ENCODE results near the gene SERPINH1.
A peak's percentile ranks its signal among the peaks of the same experiment; 100 is the strongest.

SERPINH1 gene

DNA sequence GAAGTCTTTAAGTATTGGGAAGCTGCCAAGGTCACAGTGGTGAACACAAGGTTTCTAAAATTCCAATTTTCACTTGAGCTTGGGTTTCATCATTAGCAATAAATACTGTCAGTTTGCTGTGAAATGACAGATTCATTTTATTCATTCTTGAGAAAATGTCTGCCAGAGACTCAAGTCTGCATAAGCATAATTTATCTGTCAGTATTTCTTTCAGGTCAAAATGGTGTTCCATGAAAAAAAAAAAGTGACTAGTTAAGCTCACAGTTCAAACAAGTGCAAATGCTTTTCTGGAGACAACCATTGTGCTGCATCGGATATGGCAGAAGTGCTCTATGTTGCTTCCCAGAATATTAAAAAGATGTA is 28.2 kb upstream of the SERPINH1 start:
- DNase-seq: no peak

DNA sequence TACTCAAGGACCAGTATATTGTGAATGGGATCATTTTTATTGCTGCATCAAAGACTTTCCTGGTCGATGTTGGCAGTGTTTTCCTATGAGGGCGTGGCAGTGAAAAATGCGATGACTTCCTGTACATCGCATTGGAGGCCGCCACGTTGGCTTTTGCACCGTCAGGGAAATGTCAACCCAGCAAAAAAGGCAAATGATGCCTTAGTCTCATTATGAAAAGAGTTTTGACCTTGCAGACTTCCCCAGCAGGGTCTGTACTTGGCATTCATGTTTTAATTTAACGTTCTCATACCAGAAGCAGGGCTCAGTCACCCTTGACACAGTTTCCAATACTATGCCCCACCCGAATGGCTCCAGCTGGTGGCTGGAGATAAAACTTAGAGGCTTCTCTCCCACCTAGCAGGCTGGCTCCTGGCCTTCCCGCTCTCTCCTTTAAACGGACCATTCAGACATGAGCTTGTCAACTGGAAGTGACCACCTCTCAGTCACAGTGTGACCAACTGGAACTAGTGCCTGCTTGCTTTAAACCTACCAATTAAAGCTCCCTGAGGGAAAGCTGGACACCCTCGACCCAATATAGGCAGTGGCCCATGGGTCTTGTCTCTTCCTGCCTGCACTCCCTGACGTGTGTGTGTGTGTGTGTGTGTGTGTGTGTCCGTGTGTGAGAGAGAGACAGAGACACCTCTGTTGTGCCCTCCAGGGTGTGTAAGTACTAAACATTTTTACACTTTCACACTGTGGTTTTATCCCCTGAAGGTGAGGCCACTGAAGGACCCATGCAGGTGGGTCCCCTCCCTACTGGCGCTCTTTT is 27.6 kb upstream of the SERPINH1 start:
- no peak for DNase-seq

DNA sequence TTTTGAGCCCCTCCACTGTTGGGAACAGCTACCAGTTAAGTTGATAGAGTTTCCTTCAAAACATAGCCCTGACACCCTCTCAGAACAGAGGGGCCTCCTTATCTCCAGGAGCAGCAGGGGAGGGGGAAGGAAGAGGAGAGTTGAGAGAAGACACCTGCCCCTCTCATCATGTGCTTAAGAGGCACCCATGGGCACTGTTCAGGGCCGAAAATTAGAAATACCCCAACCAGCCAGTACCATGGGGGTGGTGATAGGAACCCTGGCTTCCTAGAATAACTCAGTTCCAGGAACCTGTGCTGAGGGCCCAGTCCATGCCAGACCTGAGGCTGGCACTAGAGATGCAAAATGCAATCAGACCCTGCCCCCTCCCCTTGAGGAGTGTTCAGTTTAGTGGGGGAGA is 27.0 kb upstream of the SERPINH1 start:
- no peak for DNase-seq

DNA sequence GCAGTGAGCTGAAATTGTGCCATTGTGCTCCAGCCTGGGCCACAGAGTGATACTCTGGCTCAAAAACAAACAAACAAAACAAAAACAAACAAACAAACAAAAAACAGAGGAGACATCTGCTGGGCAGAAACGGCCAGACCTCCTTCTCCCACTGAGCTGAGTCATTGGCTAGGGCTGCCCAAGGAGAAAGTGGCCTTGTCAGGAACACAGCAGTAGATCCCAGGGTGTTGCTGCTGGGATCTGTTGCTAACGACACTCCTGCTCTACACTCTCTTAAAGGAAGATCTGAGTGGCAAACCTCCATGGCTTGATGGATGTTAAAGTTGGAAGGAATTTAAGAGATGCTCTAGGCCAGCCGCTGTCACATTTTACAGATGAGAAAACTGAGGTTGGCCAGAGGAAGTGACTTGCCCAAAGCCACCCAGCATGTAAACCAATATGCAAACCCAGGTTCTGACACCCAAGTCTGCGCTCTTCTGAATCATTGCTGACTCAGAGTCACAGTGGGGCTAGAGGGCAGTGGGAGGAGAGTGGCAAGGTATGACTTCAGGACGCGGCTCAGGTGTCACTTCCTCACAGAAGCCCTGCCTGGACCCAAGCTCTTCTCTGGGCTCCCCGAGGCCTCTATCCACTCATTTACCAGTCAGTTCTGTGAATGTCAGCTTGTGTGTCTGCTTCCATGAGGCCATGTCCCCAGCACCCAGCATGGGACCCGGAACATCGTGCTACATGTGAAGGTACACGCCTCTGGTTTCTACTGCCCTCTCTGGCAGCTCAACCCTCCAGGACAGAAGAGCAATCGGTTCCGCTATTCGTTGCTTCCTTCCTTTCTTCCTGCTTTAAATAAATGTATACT is 25.0 kb upstream of the SERPINH1 start:
- DNase-seq: no peak

DNA sequence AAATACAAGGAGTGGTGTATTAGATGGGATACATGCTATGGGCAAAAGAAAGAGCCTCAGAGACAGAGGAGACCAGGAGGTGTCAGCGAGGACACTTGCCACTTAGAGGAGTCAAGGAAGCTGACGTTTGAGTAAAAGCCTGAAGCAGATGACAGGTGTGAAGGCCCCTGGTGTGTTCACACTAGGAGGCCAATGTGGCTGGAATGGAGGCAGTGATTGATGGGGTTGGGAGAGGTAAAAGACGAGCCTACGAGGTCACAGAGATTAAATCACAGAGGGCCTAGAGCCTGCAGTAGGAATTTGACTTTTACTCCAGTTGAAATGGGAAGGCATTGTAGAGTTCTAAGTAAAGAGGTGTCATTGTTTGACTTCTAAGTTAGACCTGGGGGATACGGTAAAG is 24.3 kb upstream of the SERPINH1 start:
- no peak for DNase-seq

DNA sequence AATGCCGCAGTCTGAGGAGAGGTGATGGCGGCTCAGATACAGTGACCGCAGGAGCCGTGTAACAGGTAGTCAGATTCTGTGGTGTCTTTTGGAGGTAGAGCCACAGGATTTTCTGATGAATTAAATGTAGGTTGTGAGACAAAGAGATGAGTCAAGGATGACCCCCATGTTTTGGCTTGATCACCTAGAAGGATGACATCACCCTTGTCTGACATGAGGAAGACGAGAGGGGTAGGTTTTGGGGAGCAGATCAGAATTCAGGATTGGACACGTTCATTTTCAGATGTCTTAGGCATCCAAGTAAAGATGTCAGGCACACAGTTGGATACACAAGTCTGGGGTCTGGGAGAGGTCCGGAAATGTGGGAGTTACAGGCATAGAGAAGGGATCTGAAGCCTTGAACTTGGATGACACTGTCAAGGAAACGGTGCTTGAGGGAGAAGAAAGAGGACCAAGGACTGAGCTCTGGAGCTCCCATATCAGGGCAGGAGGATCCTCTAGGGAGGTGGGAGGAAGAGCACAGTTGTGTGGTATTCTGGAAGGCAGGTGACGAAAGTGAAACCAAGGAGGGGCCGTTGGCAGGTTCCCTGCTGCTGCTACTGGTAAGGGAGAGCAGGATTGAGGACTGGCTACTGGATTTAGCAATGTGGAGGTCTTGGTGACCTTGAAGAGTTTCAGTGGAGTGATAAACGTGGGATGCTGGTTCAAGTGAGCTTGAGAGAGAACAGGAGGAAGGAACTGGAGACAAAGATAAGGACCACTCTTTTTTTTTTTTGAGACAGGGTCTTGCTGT is 23.7 kb upstream of the SERPINH1 start:
- DNase-seq: no peak

DNA sequence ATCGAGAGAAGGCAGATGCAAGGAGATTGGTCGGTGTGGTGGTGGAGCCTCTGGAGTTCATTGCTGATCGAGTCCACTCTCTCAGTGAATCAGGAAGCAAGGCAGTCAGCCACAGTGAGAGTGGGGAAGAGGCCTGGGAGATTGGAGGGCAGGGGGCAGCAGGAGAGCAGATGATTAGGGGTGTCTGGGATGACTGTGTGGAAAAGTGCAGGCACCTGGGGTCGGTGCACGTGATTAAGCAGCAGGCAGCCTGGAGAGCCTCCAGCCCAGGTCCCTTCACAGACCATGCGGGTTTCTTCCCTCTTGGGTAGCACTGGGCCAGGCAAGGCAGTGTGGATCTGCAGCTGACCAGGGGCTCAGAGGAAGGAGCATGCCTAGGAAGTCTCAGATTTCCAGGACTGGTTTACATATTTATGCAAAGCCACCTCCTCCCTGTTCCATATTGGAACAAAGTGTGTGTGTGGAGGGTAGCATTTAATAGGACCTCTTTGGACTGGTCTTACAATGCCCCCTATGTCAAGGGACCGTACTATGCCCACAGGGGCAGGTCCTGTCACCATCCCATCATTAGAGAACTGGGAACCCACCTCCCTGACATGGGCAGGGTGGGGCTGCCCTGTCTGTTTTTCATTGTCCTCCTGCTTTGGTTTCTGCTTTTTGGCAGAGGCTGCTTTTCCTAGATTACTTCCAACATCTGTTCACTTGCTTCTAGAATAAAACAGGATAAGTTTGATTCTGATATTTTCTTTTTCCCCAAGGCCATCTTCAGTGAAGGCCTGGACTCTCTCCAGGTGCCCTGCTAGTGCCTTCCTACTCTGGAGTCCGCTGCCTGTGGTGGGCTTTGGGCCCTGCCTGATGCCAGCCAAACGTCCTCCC is 22.4 kb upstream of the SERPINH1 start:
- DNase-seq: no peak

DNA sequence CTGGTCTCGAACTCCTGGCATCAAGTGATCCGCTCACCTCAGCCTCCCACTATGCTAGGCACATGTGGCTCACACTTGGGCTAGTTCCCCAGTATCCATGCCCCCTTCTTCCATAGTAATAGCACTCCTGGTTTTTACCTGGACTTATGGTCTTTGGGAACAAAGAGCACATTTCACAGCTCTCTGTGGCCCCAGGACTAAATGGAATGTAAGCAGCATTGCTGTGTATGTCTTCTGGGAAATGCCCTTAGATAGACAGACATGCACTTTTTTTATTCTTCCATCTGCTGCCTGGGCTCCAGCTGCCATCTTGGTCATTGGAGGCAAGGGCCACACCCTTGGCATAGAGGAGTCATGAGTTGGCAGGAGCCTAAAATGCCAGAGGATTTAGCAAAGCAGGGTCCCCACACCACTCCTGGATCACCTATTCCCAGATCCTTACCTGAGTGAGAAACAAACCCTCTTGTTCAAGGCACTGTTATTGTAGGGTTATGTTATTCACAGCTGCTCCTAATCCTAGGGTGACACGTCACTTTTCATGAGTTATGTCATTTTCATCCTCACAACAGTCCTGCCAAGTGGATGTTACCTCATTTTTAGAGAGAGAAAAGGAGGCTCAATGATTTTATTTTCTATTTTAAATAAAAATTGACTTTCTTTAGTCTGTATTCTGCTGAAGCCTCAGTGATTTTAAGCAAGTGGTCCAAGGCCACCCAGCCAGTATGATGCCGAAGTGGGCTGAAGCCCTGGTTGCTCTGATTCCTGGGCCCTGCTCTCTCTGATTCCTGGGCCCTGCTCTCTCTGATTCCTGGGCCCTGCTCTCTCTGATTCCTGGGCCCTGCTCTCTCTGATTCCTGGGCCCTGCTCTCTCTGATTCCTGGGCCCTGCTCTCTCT is 20.6 kb upstream of the SERPINH1 start:
- no peak for DNase-seq

DNA sequence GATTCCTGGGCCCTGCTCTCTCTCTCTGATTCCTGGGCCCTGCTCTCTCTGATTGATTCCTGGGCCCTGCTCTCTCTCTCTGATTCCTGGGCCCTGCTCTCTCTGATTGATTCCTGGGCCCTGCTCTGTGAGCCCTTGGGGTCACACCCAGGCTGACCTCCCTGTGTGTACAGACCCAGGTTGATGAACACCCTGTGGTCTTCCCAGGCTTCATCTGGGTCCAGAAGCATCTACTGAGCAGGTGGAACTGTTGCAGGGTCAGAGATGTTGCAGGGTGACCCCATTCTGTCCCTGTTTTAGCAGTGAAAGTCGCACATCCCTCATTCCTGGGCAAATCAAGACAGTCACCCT is 20.0 kb upstream of the SERPINH1 start:
- DNase-seq: no peak

DNA sequence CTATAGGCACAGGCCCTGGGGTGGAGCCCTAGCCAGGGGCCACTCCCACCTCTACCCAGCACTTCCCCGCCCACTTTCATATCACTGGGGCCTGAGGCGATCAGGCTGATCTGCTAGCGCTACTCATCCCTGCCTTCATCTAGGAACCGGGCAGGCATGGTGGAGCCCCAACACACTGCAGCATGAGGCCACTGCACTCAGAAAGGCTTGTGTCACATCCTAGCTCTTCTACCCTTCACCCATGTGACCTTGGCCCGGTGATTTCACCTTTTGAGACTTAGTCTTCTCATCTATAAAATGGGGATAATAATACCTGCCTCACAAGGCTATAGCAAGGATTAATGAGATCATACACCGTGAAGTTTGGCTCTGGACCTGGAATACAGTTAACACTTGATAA is 18.2 kb upstream of the SERPINH1 start:
- no peak for DNase-seq

DNA sequence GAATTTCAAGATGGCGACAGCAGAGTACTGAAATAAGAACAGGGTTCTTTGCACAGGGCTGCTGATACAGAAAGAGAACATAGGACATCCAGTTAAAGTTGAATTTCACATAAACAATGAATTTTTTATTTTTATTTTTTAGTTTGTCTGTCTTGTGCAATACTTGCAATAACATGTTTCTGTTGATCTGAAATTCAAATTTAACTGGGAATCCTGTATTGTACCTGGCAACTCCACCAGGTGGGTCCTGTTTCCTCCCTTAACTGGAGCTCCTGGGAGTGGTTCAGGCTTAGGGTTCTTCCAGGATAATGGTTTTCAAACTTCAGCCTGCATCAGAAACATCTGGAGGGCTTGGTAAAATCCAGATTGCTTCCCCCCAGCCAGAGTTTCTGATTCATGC is 14.9 kb upstream of the SERPINH1 start:
- DNase-seq: no peak

DNA sequence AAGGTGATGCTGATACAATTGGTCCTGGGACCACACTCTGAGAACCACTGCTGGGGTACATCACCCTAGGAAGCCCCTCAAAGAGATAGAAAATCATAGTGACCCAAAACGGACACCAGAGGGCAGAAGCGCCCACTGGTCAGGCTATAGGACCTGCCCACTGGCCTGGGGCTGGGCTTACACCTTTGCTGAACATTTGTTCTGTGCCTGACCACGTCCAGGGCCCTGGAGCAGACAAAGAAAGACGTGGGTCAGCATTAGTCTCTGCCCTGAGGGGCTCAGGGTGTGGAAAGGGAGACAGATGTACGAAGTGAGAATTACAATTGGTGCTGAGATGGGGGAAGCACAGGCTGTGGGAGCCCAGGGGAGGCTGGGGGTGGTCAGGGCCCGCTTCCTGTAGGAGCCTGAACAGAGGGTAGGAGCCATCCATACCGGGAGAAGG is 14.4 kb upstream of the SERPINH1 start:
- DNase-seq: peak; percentile 69

DNA sequence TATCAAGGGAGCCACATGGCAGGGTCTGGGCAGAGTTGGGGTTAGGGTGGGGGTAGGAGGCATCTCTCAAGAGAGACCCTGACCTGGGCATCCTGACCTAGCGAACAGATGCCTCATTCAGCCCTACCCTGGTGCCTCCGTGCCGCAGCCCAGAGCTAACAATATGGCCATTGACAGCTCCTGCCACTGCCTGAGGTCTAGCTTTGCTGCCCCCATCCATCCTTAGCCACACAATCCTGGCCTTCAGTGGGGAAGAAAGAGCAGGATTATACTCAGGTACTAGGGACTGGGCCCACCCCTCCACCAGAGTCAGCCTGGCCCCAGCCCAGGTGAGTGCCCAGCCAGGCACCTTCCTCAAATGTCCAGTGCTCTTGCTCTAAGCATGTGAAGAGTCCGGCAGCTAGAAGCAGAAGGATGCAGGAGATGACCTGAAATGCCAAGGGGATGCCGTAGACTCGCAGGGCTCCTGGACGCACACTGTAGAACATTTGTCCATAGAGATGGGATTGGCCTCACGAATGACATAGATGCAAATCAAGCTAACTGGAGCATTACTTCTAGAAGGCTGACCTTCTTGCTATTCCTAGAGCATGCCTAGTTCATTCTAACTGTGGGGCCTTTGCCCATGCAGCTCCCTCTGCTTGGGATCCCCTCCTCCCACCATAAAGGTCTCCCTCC is 13.3 kb upstream of the SERPINH1 start:
- DNase-seq: no peak

DNA sequence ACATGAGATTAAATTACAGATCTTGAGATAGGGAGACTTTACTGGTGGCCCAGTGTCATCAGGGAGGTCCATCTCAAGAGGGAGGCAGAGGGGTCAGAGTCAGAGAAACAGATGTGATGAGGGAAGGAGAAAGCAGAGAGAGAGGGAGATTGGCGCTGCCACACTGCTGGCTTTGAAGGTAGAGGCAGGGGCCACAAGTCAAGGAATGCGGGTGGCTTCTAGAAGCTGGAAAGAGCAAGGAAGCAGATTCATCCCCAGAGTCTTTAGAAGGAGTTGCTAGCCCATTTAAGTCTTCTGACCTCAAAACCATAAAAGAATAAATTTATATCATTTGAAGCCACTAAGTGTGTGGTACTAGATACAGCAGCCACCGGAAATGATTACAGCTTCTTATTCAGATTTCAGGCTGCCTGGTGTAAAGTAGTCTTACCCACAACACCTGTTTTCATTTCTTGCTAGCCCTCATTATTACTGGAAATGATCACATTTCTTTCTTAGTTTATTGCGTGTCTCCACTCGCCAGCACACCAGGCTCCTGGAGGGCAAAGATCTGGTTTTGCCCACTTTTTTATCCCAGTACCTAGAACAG is 12.6 kb upstream of the SERPINH1 start:
- DNase-seq: no peak

DNA sequence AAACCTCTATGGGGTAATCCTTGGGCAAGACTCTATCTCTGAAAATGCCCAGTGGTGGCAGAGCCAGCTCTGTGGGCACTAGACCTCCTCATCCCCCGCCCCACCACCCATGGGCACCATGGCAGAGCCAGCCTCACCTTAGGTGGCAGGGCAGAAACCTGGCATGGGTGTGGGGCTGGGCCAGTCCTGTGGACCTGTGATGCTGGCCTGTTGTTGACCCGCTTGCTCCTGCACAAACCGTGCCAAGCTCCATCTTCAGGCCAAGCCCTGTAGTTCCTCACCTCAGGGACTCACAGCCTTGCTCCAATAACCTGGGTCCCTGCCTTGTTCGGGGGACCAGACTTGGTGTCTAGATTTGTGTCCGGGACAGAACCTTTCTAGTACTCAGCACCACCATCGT is 8.9 kb upstream of the SERPINH1 start:
- no peak for DNase-seq

DNA sequence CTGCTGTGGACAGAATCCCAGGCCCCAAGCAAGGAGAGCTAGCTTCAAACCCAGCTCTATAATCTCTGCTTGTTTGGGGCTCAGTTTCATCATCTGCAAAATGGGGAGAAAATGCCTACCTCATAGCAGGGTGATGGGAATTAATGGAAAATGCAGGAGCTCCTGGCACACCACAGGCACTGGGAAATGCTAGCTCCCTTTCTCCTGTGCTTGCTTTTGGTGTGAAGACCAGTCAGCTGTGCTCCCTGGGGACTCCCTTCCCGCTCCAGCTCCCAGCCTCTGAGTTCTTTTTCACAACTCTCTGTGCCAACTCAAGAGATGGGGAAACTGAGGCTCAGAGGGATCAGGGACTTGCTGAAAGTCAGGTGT is 8.2 kb upstream of the SERPINH1 start:
- no peak for DNase-seq

DNA sequence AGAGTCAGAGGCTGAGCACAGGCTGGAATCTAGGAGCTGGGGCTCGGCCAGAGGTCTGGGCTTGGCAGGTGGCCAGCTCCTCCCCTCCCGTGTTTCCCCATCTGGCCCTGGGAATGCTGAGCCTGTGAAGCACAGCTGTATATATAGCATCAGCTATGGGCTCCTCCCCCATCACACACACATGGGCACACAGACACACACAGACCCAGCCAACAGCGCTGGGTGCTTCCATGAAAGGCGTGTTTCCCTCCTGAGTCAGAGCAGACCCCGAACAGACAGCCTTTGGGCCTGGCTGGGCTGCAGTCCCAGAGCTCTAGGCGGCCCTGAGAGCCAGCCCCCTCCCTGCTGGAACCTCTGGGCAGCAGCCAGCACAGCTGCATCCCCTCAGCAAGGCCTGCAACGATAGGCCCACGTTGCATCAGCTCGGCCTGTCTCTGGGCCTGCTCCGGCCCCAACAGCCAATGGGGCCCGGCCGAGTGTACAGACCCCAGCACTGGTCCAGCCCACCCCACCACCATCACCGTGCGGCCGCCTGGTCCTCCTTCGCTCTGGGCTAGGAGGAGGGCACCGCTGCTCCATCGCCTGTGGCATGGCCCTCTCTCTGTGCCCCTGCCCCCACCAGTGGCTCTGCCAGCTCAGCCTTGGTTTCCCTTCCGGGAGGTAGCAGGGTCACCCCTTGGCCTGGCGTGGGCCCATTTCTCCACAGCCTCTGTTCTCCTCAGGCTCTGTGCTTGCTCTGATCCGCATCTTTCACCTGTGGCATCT is 7.6 kb upstream of the SERPINH1 start:
- DNase-seq: peak; percentile 76

DNA sequence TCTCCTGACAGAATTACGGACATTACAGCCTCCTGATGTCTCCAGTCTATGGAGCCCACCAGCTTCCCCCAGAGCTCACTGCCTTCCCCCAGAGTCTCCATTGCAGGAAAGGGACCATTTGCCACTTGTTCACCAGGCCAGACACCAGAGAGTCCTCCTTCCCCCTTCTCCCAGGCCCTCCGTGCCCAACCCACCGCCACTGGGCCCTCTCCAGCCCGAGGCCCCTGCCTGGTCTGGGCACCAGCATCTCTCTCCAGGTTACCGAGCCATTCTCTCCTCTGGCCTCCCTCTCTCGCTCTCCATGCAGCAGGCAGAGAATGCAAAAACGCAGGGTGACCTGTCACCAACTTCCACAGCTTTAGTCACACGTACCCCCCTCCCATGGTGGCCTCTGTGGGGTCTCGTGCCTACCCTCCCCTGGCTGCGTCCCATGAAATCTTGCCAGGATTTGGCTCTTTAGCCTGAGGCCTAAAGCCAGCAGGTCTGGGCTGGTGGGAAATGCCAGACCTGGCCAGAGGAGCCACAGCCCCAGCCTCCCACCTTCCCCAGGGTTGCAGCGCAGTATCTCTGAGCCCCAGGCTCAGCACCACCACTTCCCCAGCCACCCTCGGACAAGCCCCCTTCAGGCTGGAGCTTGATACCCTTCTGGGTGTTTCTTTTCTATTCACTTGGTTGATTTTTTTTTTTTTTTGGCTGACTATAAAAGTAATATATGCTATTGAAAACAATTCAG is 6.8 kb upstream of the SERPINH1 start:
- no peak for DNase-seq

DNA sequence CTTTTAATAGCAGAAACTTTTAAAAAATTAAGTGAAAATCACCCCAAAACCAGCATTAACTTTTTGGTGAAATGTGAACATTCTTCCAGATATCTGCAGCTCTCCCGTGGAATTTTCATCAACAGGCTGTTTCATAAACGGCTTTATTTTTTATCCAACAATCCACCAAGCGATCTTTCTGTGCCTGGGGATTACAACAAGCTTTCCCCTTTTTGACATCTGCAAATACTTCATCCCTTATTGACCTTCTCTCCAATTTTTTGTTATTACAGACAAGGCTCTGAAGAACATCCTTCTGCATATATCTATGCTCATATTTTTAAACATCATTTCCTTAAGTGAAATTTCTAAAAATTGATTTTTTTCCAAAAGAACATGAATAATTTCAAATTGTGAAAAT is 5.8 kb upstream of the SERPINH1 start:
- no peak for DNase-seq
